Erythroblast (primary cell): ENCODE measurements around the gene MSLN.

Source experiments
- GATA1 ChIP-seq: IDR thresholded peaks from 2 replicates; pipeline ENCODE4 v1.6.1; 2011; ENCODE audit warnings: low read depth, mild to moderate bottlenecking, control low read depth, low read length, moderate library complexity
- POLR2A ChIP-seq: IDR thresholded peaks from 2 replicates; pipeline ENCODE4 v1.6.1; 2011; ENCODE audit warnings: mild to moderate bottlenecking, low read length

- no peak for TF ChIP-seq POLR2A
- TF ChIP-seq GATA1 = no peak
Measured at GRCh38 chr16:717450-718245, 42.9 kb upstream of the MSLN start.
